ENCODE results near the gene C2orf72. TPM values are rescaled to one million over a fixed set of nuclear protein-coding genes. Genes with fewer than 3 reads are reported as not detected.

Gene C2orf72
- polyA plus RNA-seq, 4 donors = 6.5 to 69.4 (median 12.5) TPM

- Histone ChIP-seq H3K27me3 (ENCODE audit: control insufficient read depth in 3 of 3, insufficient read depth in 3 of 3, low read length in 3 of 3) (peaks cover 0 to 4% (median 2%) of the 10 kb centered on the region in 3 donors), H3K9me3 (ENCODE audit: control insufficient read depth in 2 of 2, insufficient read depth in 1 of 2, low read depth in 1 of 2, low read length in 1 of 2) (no peaks in the 10 kb centered on the region), H3K4me1 (ENCODE audit: control insufficient read depth in 3 of 3, insufficient read depth in 2 of 3, low read depth in 1 of 3, low read length in 2 of 3) (no peaks in the 10 kb centered on the region), H3K27ac (ENCODE audit: low read depth in 1 of 3, low read length in 2 of 3) (no peak overlapping the region), H3K4me3 (ENCODE audit: low read depth in 1 of 3, low read length in 3 of 3) (no peak overlapping the region), H3K36me3 (ENCODE audit: control insufficient read depth in 3 of 3, insufficient read depth in 2 of 3, low read depth in 1 of 3, low read length in 3 of 3) (no peaks in the 10 kb centered on the region)
- FAIRE-seq = no peak
- WGBS, 3 donors = 85 to 94% (median 87%) methylated on average over 6 of the region's 6 CpGs
- no peak for DNase-seq
Measured at GRCh38 chr2:231008131-231008530, 29.2 kb upstream of the C2orf72 start.

- no peak overlapping the region for H3K27ac ChIP-seq (ENCODE audit: low read depth in 1 of 3, low read length in 2 of 3)
- FAIRE-seq (no peak), DNase-seq (no peak)
- peaks cover 0 to 5% (median 2%) of the 10 kb centered on the region in 3 donors for H3K27me3 ChIP-seq (ENCODE audit: control insufficient read depth in 3 of 3, insufficient read depth in 3 of 3, low read length in 3 of 3)
- WGBS, 3 donors = 71 to 83% (median 79%) methylated on average over 13 to 14 of the region's 14 CpGs
- no peaks in the 10 kb centered on the region for H3K9me3 ChIP-seq (ENCODE audit: control insufficient read depth in 2 of 2, insufficient read depth in 1 of 2, low read depth in 1 of 2, low read length in 1 of 2)
- no peaks in the 10 kb centered on the region for H3K36me3 ChIP-seq (ENCODE audit: control insufficient read depth in 3 of 3, insufficient read depth in 2 of 3, low read depth in 1 of 3, low read length in 3 of 3)
- H3K4me1 ChIP-seq (ENCODE audit: control insufficient read depth in 3 of 3, insufficient read depth in 2 of 3, low read depth in 1 of 3, low read length in 2 of 3) = no peaks in the 10 kb centered on the region
- no peak overlapping the region for H3K4me3 ChIP-seq (ENCODE audit: low read depth in 1 of 3, low read length in 3 of 3)
Measured at GRCh38 chr2:231009236-231009919, 27.9 kb upstream of the C2orf72 start.

GRCh38 chr2:231010201-231010730 lies 27.1 kb upstream of the C2orf72 start:
- Histone ChIP-seq H3K4me1 (ENCODE audit: control insufficient read depth in 3 of 3, insufficient read depth in 2 of 3, low read depth in 1 of 3, low read length in 2 of 3) (no peaks in the 10 kb centered on the region), H3K27me3 (ENCODE audit: control insufficient read depth in 3 of 3, insufficient read depth in 3 of 3, low read length in 3 of 3) (peaks cover 0 to 7% (median 2%) of the 10 kb centered on the region in 3 donors), H3K27ac (ENCODE audit: low read depth in 1 of 3, low read length in 2 of 3) (no peak overlapping the region), H3K4me3 (ENCODE audit: low read depth in 1 of 3, low read length in 3 of 3) (no peak overlapping the region), H3K36me3 (ENCODE audit: control insufficient read depth in 3 of 3, insufficient read depth in 2 of 3, low read depth in 1 of 3, low read length in 3 of 3) (no peaks in the 10 kb centered on the region), H3K9me3 (ENCODE audit: control insufficient read depth in 2 of 2, insufficient read depth in 1 of 2, low read depth in 1 of 2, low read length in 1 of 2) (no peaks in the 10 kb centered on the region)
- FAIRE-seq (no peak), DNase-seq (no peak)
- WGBS, 3 donors = 65 to 90% (median 86%) methylated on average over 2 of the region's 2 CpGs

- peaks cover 0 to 7% (median 2%) of the 10 kb centered on the region in 3 donors for H3K27me3 ChIP-seq (ENCODE audit: control insufficient read depth in 3 of 3, insufficient read depth in 3 of 3, low read length in 3 of 3)
- DNase-seq (no peak), FAIRE-seq (no peak)
- no peaks in the 10 kb centered on the region for H3K9me3 ChIP-seq (ENCODE audit: control insufficient read depth in 2 of 2, insufficient read depth in 1 of 2, low read depth in 1 of 2, low read length in 1 of 2)
- no peaks in the 10 kb centered on the region for H3K36me3 ChIP-seq (ENCODE audit: control insufficient read depth in 3 of 3, insufficient read depth in 2 of 3, low read depth in 1 of 3, low read length in 3 of 3)
- H3K4me1 ChIP-seq (ENCODE audit: control insufficient read depth in 3 of 3, insufficient read depth in 2 of 3, low read depth in 1 of 3, low read length in 2 of 3) = no peaks in the 10 kb centered on the region
- no peak overlapping the region for H3K27ac ChIP-seq (ENCODE audit: low read depth in 1 of 3, low read length in 2 of 3)
- 52 to 68% (median 53%) methylated on average over 2 of the region's 2 CpGs for WGBS, 3 donors
- no peak overlapping the region for H3K4me3 ChIP-seq (ENCODE audit: low read depth in 1 of 3, low read length in 3 of 3)
Measured at GRCh38 chr2:231011526-231011925, 25.8 kb upstream of the C2orf72 start.

GRCh38 chr2:231012463-231012862 lies 24.9 kb upstream of the C2orf72 start:
- DNase-seq (no peak), FAIRE-seq (no peak)
- 42 to 82% (median 72%) methylated on average over 3 of the region's 3 CpGs for WGBS, 3 donors
- Histone ChIP-seq H3K27me3 (ENCODE audit: control insufficient read depth in 3 of 3, insufficient read depth in 3 of 3, low read length in 3 of 3) (peaks cover 0 to 7% (median 2%) of the 10 kb centered on the region in 3 donors), H3K36me3 (ENCODE audit: control insufficient read depth in 3 of 3, insufficient read depth in 2 of 3, low read depth in 1 of 3, low read length in 3 of 3) (no peaks in the 10 kb centered on the region), H3K9me3 (ENCODE audit: control insufficient read depth in 2 of 2, insufficient read depth in 1 of 2, low read depth in 1 of 2, low read length in 1 of 2) (no peaks in the 10 kb centered on the region), H3K4me1 (ENCODE audit: control insufficient read depth in 3 of 3, insufficient read depth in 2 of 3, low read depth in 1 of 3, low read length in 2 of 3) (no peaks in the 10 kb centered on the region), H3K4me3 (ENCODE audit: low read depth in 1 of 3, low read length in 3 of 3) (no peak overlapping the region), H3K27ac (ENCODE audit: low read depth in 1 of 3, low read length in 2 of 3) (no peak overlapping the region)

GRCh38 chr2:231013820-231014219 lies 23.5 kb upstream of the C2orf72 start:
- FAIRE-seq (no peak), DNase-seq (no peak)
- Histone ChIP-seq H3K4me1 (ENCODE audit: control insufficient read depth in 3 of 3, insufficient read depth in 2 of 3, low read depth in 1 of 3, low read length in 2 of 3) (no peaks in the 10 kb centered on the region), H3K9me3 (ENCODE audit: control insufficient read depth in 2 of 2, insufficient read depth in 1 of 2, low read depth in 1 of 2, low read length in 1 of 2) (no peaks in the 10 kb centered on the region), H3K27me3 (ENCODE audit: control insufficient read depth in 3 of 3, insufficient read depth in 3 of 3, low read length in 3 of 3) (peaks cover 0 to 3% (median 2%) of the 10 kb centered on the region in 3 donors), H3K36me3 (ENCODE audit: control insufficient read depth in 3 of 3, insufficient read depth in 2 of 3, low read depth in 1 of 3, low read length in 3 of 3) (no peaks in the 10 kb centered on the region), H3K4me3 (ENCODE audit: low read depth in 1 of 3, low read length in 3 of 3) (no peak overlapping the region), H3K27ac (ENCODE audit: low read depth in 1 of 3, low read length in 2 of 3) (no peak overlapping the region)
- 15 to 29% (median 18%) methylated on average over 3 of the region's 3 CpGs for WGBS, 3 donors

- Histone ChIP-seq H3K4me3 (ENCODE audit: low read depth in 1 of 3, low read length in 3 of 3) (no peak overlapping the region), H3K4me1 (ENCODE audit: control insufficient read depth in 3 of 3, insufficient read depth in 2 of 3, low read depth in 1 of 3, low read length in 2 of 3) (no peaks in the 10 kb centered on the region), H3K9me3 (ENCODE audit: control insufficient read depth in 2 of 2, insufficient read depth in 1 of 2, low read depth in 1 of 2, low read length in 1 of 2) (no peaks in the 10 kb centered on the region), H3K27ac (ENCODE audit: low read depth in 1 of 3, low read length in 2 of 3) (no peak overlapping the region), H3K27me3 (ENCODE audit: control insufficient read depth in 3 of 3, insufficient read depth in 3 of 3, low read length in 3 of 3) (peaks cover 0 to 3% (median 0%) of the 10 kb centered on the region in 3 donors), H3K36me3 (ENCODE audit: control insufficient read depth in 3 of 3, insufficient read depth in 2 of 3, low read depth in 1 of 3, low read length in 3 of 3) (no peaks in the 10 kb centered on the region)
- FAIRE-seq (no peak), DNase-seq (no peak)
- WGBS, 3 donors = 76 to 83% (median 76%) methylated on average over 7 of the region's 7 CpGs
Measured at GRCh38 chr2:231015478-231015877, 21.8 kb upstream of the C2orf72 start.

- H3K36me3 ChIP-seq (ENCODE audit: control insufficient read depth in 3 of 3, insufficient read depth in 2 of 3, low read depth in 1 of 3, low read length in 3 of 3) = no peaks in the 10 kb centered on the region
- FAIRE-seq (no peak), DNase-seq (no peak)
- H3K9me3 ChIP-seq (ENCODE audit: control insufficient read depth in 2 of 2, insufficient read depth in 1 of 2, low read depth in 1 of 2, low read length in 1 of 2) = no peaks in the 10 kb centered on the region
- H3K4me1 ChIP-seq (ENCODE audit: control insufficient read depth in 3 of 3, insufficient read depth in 2 of 3, low read depth in 1 of 3, low read length in 2 of 3) = no peaks in the 10 kb centered on the region
- no peak overlapping the region for H3K27ac ChIP-seq (ENCODE audit: low read depth in 1 of 3, low read length in 2 of 3)
- H3K27me3 ChIP-seq (ENCODE audit: control insufficient read depth in 3 of 3, insufficient read depth in 3 of 3, low read length in 3 of 3) = peaks cover 0 to 3% (median 0%) of the 10 kb centered on the region in 3 donors
- WGBS, 3 donors = 86 to 93% (median 88%) methylated on average over 3 of the region's 3 CpGs
- H3K4me3 ChIP-seq (ENCODE audit: low read depth in 1 of 3, low read length in 3 of 3) = no peak overlapping the region
Measured at GRCh38 chr2:231015926-231016325, 21.4 kb upstream of the C2orf72 start.

Data from small intestine (tissue), 7 donors.